Epithelial cell of proximal tubule (primary cell): Measurements from ENCODE around the gene PTTG1IP. TPM values are rescaled to one million over a fixed set of nuclear protein-coding genes. Genes with fewer than 3 reads are reported as not detected.
A peak's percentile ranks its signal among the peaks of the same experiment; 100 is the strongest.

Experiments
- DNase-seq: peaks from one replicate; pipeline ENCODE4 v3.0.0-alpha.2; 2011; ENCODE audit warnings: low read depth
- H3K4me3 ChIP-seq: 2 replicates; pipeline ENCODE4 v1.5.1; 2011; ENCODE audit warnings: low read depth, mild to moderate bottlenecking, low read length
- CTCF ChIP-seq: conservative IDR thresholded peaks from 2 replicates; pipeline ENCODE4 v1.5.1; 2012; ENCODE audit warnings: low read depth, mild to moderate bottlenecking, low read length
- total RNA-seq: library from RNA; depleted of rRNA; stranded (reverse); fragments of >200 nt; gene quantifications from 2 replicates; pipeline ENCODE4 v1.2.3, GENCODE V29; 2015

The PTTG1IP gene
- total RNA-seq, 1 donor from 2014 or later: 311 TPM

GRCh38 chr21:44846224-44846484, 27.3 kb downstream of the PTTG1IP start:
- TF ChIP-seq CTCF: no peak
- H3K4me3 ChIP-seq: peak overlapping the region; percentile 46
- DNase-seq: no peak

GRCh38 chr21:44845418-44846223, 27.9 kb downstream of the PTTG1IP start:
- peak overlapping the region; percentile 46 for H3K4me3 ChIP-seq
- DNase-seq: no peak
- TF ChIP-seq CTCF: peak; percentile 51

- DNase-seq: no peak
- H3K4me3 ChIP-seq: no peak overlapping the region
- TF ChIP-seq CTCF: no peak
Measured at GRCh38 chr21:44844256-44844655, 29.2 kb downstream of the PTTG1IP start.

DNA sequence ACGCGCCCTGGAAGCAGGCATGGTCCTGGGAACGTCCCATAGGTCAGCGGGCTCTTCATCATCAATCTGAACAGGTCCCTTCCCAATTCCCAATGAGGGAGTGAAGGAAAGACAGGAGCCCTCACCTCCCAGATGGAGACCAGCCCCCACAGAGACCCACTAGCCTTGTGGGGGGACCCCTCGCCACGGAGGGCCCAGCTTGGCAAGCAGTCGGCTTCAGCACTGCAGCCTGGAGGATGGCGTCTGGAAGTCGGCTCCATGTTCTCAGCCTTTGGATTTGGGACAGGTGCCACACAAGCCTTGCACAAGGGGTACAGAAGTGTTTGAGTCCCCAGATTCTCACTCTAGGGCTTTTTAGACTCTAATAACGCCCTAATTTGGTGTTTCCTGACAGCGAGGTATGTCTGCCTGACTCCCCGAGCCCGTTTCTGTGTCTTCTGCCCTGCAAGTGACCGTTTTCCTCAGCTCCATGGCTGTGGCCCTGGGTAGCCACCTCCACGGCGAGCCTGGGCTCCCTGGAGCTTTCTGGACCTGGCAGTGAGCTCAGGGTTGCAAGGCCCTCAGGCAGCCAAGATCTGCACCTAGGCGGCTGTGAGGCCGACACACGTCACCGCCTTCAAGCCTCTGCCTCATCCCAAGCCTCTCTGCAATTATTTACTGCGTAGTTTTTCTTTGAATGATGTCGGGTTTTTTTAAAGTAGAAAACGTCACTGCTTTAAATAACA, 30.6 kb downstream of the PTTG1IP start:
- H3K4me3 ChIP-seq: no peak overlapping the region
- TF ChIP-seq CTCF: no peak
- no peak for DNase-seq

- DNase-seq: no peak
- no peak overlapping the region for H3K4me3 ChIP-seq
- no peak for TF ChIP-seq CTCF
Measured at GRCh38 chr21:44842087-44842486, 31.4 kb downstream of the PTTG1IP start.

GRCh38 chr21:44840771-44841170, 32.7 kb downstream of the PTTG1IP start:
- no peak overlapping the region for H3K4me3 ChIP-seq
- no peak for DNase-seq
- no peak for TF ChIP-seq CTCF
